ENCODE results near the gene AADACL4. TPM values are rescaled to one million over a fixed set of nuclear protein-coding genes. Genes with fewer than 3 reads are reported as not detected.
A peak's percentile ranks its signal among the peaks of the same experiment; 100 is the strongest.

The AADACL4 gene
- total and polyA plus RNA-seq, 9 of the 15 experiments (the other 6 are each of a cell fraction or from before 2014, with no cell fraction given) = not detected

DNA sequence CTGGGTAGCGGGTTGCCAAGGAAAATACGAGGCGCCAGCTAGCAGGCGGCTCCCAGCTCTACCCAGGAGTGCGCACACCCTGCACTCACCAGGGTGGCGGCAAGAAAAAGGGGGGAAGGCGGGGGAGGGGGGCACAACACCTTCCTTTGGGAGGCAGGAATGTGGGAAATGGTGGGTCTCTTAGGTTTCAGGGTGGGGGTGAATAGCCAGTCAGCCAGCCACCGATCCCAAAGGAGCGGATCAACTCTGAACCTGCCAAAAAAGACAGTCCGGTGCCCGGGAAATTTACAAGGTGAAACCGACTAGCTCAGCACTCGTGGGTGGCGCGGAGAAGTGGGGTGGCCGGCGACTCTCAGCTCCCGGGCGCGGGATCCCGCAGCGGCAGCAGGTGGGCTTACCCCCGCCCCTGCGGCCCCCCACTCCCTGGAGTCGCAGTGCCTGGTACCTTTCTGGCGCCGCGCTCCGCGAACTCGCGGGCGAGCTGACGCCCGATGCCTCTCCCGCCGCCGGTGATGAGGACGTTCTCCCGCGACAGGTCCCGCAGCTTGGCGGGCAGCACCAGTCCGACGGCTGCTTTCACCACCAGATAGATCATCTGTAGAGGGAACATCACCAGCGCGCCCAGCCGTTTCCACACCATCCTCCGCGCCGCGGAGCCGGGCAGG is 27.0 kb upstream of the AADACL4 start:
- in situ Hi-C loops (cut with MboI) = loop anchor here (5.0 to 25.0 kb wide), 2 partner anchors 210 to 305 kb away; no protein-coding TSS in a partner anchor
- TF ChIP-seq HNRNPK (IDR thresholded peaks at IDR 0.05; ENCODE audit: low read depth, low read length, poor library complexity, severe bottlenecking) = no peak
- TF ChIP-seq ZFX (CRISPR knock-in tag; IDR thresholded peaks at IDR 0.05) = 0 out of 2 replicates have a peak, but pooled peaks have one; percentile 1
- TF ChIP-seq PRPF4 (IDR thresholded peaks at IDR 0.05; ENCODE audit: insufficient read depth, low read depth, low read length, poor library complexity, severe bottlenecking) = no peak
- TF ChIP-seq, protein P1, sequence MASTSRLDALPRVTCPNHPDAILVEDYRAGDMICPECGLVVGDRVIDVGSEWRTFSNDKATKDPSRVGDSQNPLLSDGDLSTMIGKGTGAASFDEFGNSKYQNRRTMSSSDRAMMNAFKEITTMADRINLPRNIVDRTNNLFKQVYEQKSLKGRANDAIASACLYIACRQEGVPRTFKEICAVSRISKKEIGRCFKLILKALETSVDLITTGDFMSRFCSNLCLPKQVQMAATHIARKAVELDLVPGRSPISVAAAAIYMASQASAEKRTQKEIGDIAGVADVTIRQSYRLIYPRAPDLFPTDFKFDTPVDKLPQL (IDR thresholded peaks at IDR 0.05; ENCODE audit: extremely low read depth, insufficient read length) = no peak
- TF ChIP-seq, protein P2, sequence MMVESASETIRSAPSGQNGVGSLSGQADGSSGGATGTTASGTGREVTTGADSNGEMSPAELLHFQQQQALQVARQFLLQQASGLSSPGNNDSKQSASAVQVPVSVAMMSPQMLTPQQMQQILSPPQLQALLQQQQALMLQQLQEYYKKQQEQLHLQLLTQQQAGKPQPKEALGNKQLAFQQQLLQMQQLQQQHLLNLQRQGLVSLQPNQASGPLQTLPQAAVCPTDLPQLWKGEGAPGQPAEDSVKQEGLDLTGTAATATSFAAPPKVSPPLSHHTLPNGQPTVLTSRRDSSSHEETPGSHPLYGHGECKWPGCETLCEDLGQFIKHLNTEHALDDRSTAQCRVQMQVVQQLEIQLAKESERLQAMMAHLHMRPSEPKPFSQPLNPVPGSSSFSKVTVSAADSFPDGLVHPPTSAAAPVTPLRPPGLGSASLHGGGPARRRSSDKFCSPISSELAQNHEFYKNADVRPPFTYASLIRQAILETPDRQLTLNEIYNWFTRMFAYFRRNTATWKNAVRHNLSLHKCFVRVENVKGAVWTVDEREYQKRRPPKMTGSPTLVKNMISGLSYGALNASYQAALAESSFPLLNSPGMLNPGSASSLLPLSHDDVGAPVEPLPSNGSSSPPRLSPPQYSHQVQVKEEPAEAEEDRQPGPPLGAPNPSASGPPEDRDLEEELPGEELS (CRISPR knock-in tag; IDR thresholded peaks at IDR 0.05; ENCODE audit: borderline replicate concordance) = peak; percentile 83; the same call in 1 of the 2 replicates
- no peak for TF ChIP-seq ZFP36 (IDR thresholded peaks at IDR 0.05; ENCODE audit: low read depth, low read length, partially characterized antibody)
- TF ChIP-seq ZNF57 (CRISPR knock-in tag; IDR thresholded peaks at IDR 0.05) = no peak
- TF ChIP-seq PCBP1 (IDR thresholded peaks at IDR 0.05; ENCODE audit: low read depth, low read length, poor library complexity, severe bottlenecking) = peak; percentile 30
- TF ChIP-seq SAP30 (IDR thresholded peaks at IDR 0.05; ENCODE audit: borderline replicate concordance, insufficient read depth, low read depth, low read length, poor library complexity, severe bottlenecking) = peak; percentile 31
- TF ChIP-seq, protein P3, sequence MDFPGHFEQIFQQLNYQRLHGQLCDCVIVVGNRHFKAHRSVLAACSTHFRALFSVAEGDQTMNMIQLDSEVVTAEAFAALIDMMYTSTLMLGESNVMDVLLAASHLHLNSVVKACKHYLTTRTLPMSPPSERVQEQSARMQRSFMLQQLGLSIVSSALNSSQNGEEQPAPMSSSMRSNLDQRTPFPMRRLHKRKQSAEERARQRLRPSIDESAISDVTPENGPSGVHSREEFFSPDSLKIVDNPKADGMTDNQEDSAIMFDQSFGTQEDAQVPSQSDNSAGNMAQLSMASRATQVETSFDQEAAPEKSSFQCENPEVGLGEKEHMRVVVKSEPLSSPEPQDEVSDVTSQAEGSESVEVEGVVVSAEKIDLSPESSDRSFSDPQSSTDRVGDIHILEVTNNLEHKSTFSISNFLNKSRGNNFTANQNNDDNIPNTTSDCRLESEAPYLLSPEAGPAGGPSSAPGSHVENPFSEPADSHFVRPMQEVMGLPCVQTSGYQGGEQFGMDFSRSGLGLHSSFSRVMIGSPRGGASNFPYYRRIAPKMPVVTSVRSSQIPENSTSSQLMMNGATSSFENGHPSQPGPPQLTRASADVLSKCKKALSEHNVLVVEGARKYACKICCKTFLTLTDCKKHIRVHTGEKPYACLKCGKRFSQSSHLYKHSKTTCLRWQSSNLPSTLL (IDR thresholded peaks at IDR 0.05) = no peak
- TF ChIP-seq SIX5 (IDR thresholded peaks at IDR 0.05; ENCODE audit: borderline replicate concordance in 1 of 2, insufficient read depth in 1 of 2, low read depth in 1 of 2, low read length in 2 of 2) = no peak
- no peak for TF ChIP-seq ZFP30 (CRISPR knock-in tag; IDR thresholded peaks at IDR 0.05; ENCODE audit: borderline replicate concordance)
- no peak for TF ChIP-seq ZNF133 (CRISPR knock-in tag; IDR thresholded peaks at IDR 0.05)
- TF ChIP-seq NR3C1 (CRISPR knock-in tag; IDR thresholded peaks at IDR 0.05) = peak; percentile 62; the same call in 1 of the 2 replicates
- no peak for TF ChIP-seq CBX3 (IDR thresholded peaks at IDR 0.05; ENCODE audit: borderline replicate concordance in 1 of 2, low read length in 2 of 2)

More for the DNA sequence above, 27.0 kb upstream of the AADACL4 start:
- Histone ChIP-seq H3K4me2 (ENCODE audit: insufficient read depth, low read length) (peak overlapping the region; percentile 97), H3K4me3 (peak overlapping the region; percentile 71), H3K36me3 (ENCODE audit: control insufficient read depth, insufficient read depth, low read length) (peaks cover 34% of the 10 kb centered on the region), H3K9ac (ENCODE audit: insufficient read depth in 1 of 2, low read depth in 2 of 2, low read length in 2 of 2) (peak overlapping the region; percentile 94 to 97), H3K9me3 (replicated peaks; ENCODE audit: control insufficient read depth, insufficient read depth, low read depth, low read length) (0 out of 2 replicates have a peak, but pooled peaks cover 2% of the 10 kb centered on the region), H2AFZ (ENCODE audit: low read depth, low read length) (peak overlapping the region; percentile 36; the same call in 1 of the 2 replicates), H3K27ac (ENCODE audit: extremely low read depth, low read depth, low read length) (peak overlapping the region; percentile 94), H3K4me1 (replicated peaks in 1 of 2; ENCODE audit: control insufficient read depth in 2 of 2, insufficient read depth in 2 of 2, low read length in 2 of 2) (peaks cover 28 to 37% of the 10 kb centered on the region in 2 experiments), H4K20me1 (replicated peaks; ENCODE audit: control insufficient read depth, insufficient read depth, low read length) (0 out of 2 replicates have a peak, but pooled peaks cover 5% of the 10 kb centered on the region), H3K9me1 (ENCODE audit: control insufficient read depth, insufficient read depth, low read length) (no peaks in the 10 kb centered on the region), H3K27me3 (ENCODE audit: control insufficient read depth in 2 of 2, insufficient read depth in 2 of 2, low read length in 2 of 2) (no peaks in the 10 kb centered on the region), H3K79me2 (ENCODE audit: control insufficient read depth, insufficient read depth, low read length) (peaks cover 85% of the 10 kb centered on the region)
- WGBS (ENCODE audit: insufficient coverage, low coverage, missing lambda C conversion rate) = 12% methylated on average over 49 of the region's 53 CpGs
- FAIRE-seq (no peak), DNase-seq (ENCODE audit: extremely low read depth in 1 of 4, low spot score in 3 of 4) (peak in 2 of 4 experiments; percentile 42 to 51), ATAC-seq (peak; percentile 1)
- CTCF ChIA-PET (ENCODE audit: low intra/inter-chr PET ratio) = interaction anchor here (0.6 kb wide), 1 partner anchor 387 kb away, joined by 3 read pairs; no protein-coding TSS in a partner anchor
- no TSS peak for BruUV-seq (replicated peaks)
- intact Hi-C loops (cut with micrococcal nuclease) = loop anchor here (5.0 kb wide), 2 partner anchors 90 to 140 kb away; no protein-coding TSS in a partner anchor
- POLR2A ChIA-PET = interaction anchor here (0.6 to 4.1 kb wide), 8 partner anchors 7 to 221 kb away, joined by 3 to 24 read pairs (median 4); no protein-coding TSS in a partner anchor

All from K562 (cell line).